Parathyroid adenoma (tissue), 2 donors: Measurements from ENCODE around the gene PEMT.

Source experiments
- H2AFZ ChIP-seq: fragments of 300-600 bp; sonication (generic); one replicate; pipeline ENCODE4 v1.7.0; 2017; ENCODE audit warnings: antibody characterized with exemption, mild to moderate bottlenecking
- H3K27ac ChIP-seq: fragments of 300-600 bp; sonication (generic); one replicate; pipeline ENCODE4 v1.7.0; 2017
- H3K27me3 ChIP-seq: fragments of 300-600 bp; sonication (generic); one replicate; pipeline ENCODE4 v1.7.0; 2017; ENCODE audit warnings: low read length; ENCODE audit not compliant: control insufficient read depth, insufficient read depth
- H3K36me3 ChIP-seq: fragments of 300-600 bp; sonication (generic); one replicate; pipeline ENCODE4 v1.7.0; 2017; ENCODE audit warnings: low read length; ENCODE audit not compliant: control insufficient read depth, insufficient read depth
- H3K4me1 ChIP-seq: fragments of 300-600 bp; sonication (generic); one replicate; pipeline ENCODE4 v1.7.0; 2017; ENCODE audit warnings: control low read depth
- H3K4me2 ChIP-seq: fragments of 300-600 bp; sonication (generic); one replicate; pipeline ENCODE4 v1.7.0; 2017; ENCODE audit warnings: low read length
- H3K4me3 ChIP-seq: fragments of 300-600 bp; sonication (generic); one replicate; pipeline ENCODE4 v1.7.0; 2017; ENCODE audit warnings: low read depth, low read length
- H3K79me2 ChIP-seq: fragments of 300-600 bp; sonication (generic); one replicate; pipeline ENCODE4 v1.7.0; 2017; ENCODE audit warnings: control low read depth
- H3K9ac ChIP-seq: fragments of 300-600 bp; sonication (generic); one replicate; pipeline ENCODE4 v1.7.0; 2017; ENCODE audit warnings: mild to moderate bottlenecking
- H3K9me3 ChIP-seq: fragments of 300-600 bp; sonication (generic); one replicate; pipeline ENCODE4 v1.7.0; 2017; ENCODE audit warnings: low read length; ENCODE audit not compliant: control insufficient read depth
- CTCF ChIP-seq: fragments of 300-600 bp; sonication (generic); IDR thresholded peaks from one replicate; pipeline ENCODE4 v1.7.0; 2017; ENCODE audit warnings: antibody characterized with exemption, mild to moderate bottlenecking
- donor health status: primary hyperparathyroidism.

Gene PEMT

GRCh38 chr17:17463821-17464220 lies 127.7 kb downstream of the PEMT start:
- no peaks in the 10 kb centered on the region for H3K36me3 ChIP-seq
- H3K27ac ChIP-seq, result no peak overlapping the region
- no peak for TF ChIP-seq CTCF
- H3K4me2 ChIP-seq, result no peak overlapping the region
- no peak overlapping the region for H3K9ac ChIP-seq
- no peaks in the 10 kb centered on the region for H3K27me3 ChIP-seq
- H3K4me3 ChIP-seq, result no peak overlapping the region
- H3K9me3 ChIP-seq, result no peaks in the 10 kb centered on the region
- H2AFZ ChIP-seq, result no peak overlapping the region
- H3K4me1 ChIP-seq, result no peaks in the 10 kb centered on the region
- H3K79me2 ChIP-seq, result no peaks in the 10 kb centered on the region

- TF ChIP-seq CTCF, result no peak
- H3K4me1 ChIP-seq, result no peaks in the 10 kb centered on the region
- no peaks in the 10 kb centered on the region for H3K36me3 ChIP-seq
- H3K4me2 ChIP-seq, result no peak overlapping the region
- H3K9me3 ChIP-seq, result no peaks in the 10 kb centered on the region
- no peak overlapping the region for H2AFZ ChIP-seq
- H3K27ac ChIP-seq, result no peak overlapping the region
- H3K9ac ChIP-seq, result no peak overlapping the region
- H3K79me2 ChIP-seq, result no peaks in the 10 kb centered on the region
- no peak overlapping the region for H3K4me3 ChIP-seq
- H3K27me3 ChIP-seq, result no peaks in the 10 kb centered on the region
Observed at GRCh38 chr17:17462048-17462824, 129.3 kb downstream of the PEMT start.

GRCh38 chr17:17460038-17460437 lies 131.5 kb downstream of the PEMT start:
- Histone ChIP-seq H3K4me1 (no peaks in the 10 kb centered on the region), H3K9me3 (no peaks in the 10 kb centered on the region), H2AFZ (no peak overlapping the region), H3K4me2 (no peak overlapping the region), H3K79me2 (no peaks in the 10 kb centered on the region), H3K27me3 (no peaks in the 10 kb centered on the region), H3K4me3 (no peak overlapping the region), H3K9ac (no peak overlapping the region), H3K36me3 (no peaks in the 10 kb centered on the region), H3K27ac (no peak overlapping the region)
- TF ChIP-seq CTCF, result no peak

GRCh38 chr17:17457680-17458079 lies 133.8 kb downstream of the PEMT start:
- no peak overlapping the region for H3K27ac ChIP-seq
- no peaks in the 10 kb centered on the region for H3K79me2 ChIP-seq
- H2AFZ ChIP-seq, result no peak overlapping the region
- no peak overlapping the region for H3K9ac ChIP-seq
- no peak overlapping the region for H3K4me3 ChIP-seq
- no peaks in the 10 kb centered on the region for H3K36me3 ChIP-seq
- H3K9me3 ChIP-seq, result no peaks in the 10 kb centered on the region
- H3K4me2 ChIP-seq, result no peak overlapping the region
- H3K27me3 ChIP-seq, result no peaks in the 10 kb centered on the region
- TF ChIP-seq CTCF, result no peak
- H3K4me1 ChIP-seq, result no peaks in the 10 kb centered on the region

- no peaks in the 10 kb centered on the region for H3K9me3 ChIP-seq
- H2AFZ ChIP-seq, result no peak overlapping the region
- H3K9ac ChIP-seq, result no peak overlapping the region
- no peak overlapping the region for H3K27ac ChIP-seq
- H3K36me3 ChIP-seq, result no peaks in the 10 kb centered on the region
- H3K4me3 ChIP-seq, result no peak overlapping the region
- no peak overlapping the region for H3K4me2 ChIP-seq
- H3K27me3 ChIP-seq, result no peaks in the 10 kb centered on the region
- H3K79me2 ChIP-seq, result no peaks in the 10 kb centered on the region
- no peak for TF ChIP-seq CTCF
- H3K4me1 ChIP-seq, result no peaks in the 10 kb centered on the region
Observed at GRCh38 chr17:17456251-17456650, 135.3 kb downstream of the PEMT start.
